Left renal cortex interstitium (tissue), 4 donors: Measurements from ENCODE around the gene TUSC2. TPM values are rescaled to one million over a fixed set of nuclear protein-coding genes. Genes with fewer than 3 reads are reported as not detected.
A peak's percentile ranks its signal among the peaks of the same experiment; 100 is the strongest.
"Not testable (repeated sequence)": the region's sequence is repeated elsewhere in the genome, so short reads cannot be mapped to it uniquely, and the experiment has no call there.

Experiments
- DNase-seq, 4 donors: peaks; one replicate each; pipeline ENCODE4 v3.0.0-alpha.2; 2013; ENCODE audit warnings: low read depth in 4 of 4, low spot score in 2 of 4, missing footprints in 1 of 4
- polyA plus RNA-seq, 4 donors: library from polyadenylated mRNA; unstranded; fragments of 120-200 nt; gene quantifications; one replicate each; pipeline ENCODE4 v1.2.1, GENCODE V29; 2013; ENCODE audit not compliant: insufficient read length in 4 of 4

The TUSC2 gene
- polyA plus RNA-seq, 4 donors = 23.8 to 32.6 (median 25.6) TPM

GRCh38 chr3:50297384-50297775 lies 30.6 kb downstream of the TUSC2 start:
- DNase-seq = no peak

- DNase-seq = no peak
These were observed 31.2 kb downstream of the TUSC2 start for GRCh38 chr3:50296721-50297383.

- DNase-seq = no peak
These were observed 32.2 kb downstream of the TUSC2 start for GRCh38 chr3:50295553-50296431.

- no peak for DNase-seq
These were observed 33.3 kb downstream of the TUSC2 start for GRCh38 chr3:50294492-50295403.

GRCh38 chr3:50294089-50294488 lies 33.9 kb downstream of the TUSC2 start:
- DNase-seq = no peak

GRCh38 chr3:50293079-50293801 lies 34.8 kb downstream of the TUSC2 start:
- no peak for DNase-seq

- DNase-seq = peak; percentile 83 to 95 (median 91)
These were observed 35.6 kb downstream of the TUSC2 start, which contains the start of gene IFRD2 for GRCh38 chr3:50292159-50293078. Gene IFRD2, minus strand, starts transcription at chr3:50292429. Its CDS starts 155 bp downstream, at chr3:50292274.

- no peak for DNase-seq
These were observed 37.8 kb downstream of the TUSC2 start for GRCh38 chr3:50290161-50290641.

- DNase-seq = no peak
These were observed 38.9 kb downstream of the TUSC2 start for GRCh38 chr3:50289130-50289529.

GRCh38 chr3:50288387-50289007 lies 39.5 kb downstream of the TUSC2 start:
- no peak for DNase-seq

GRCh38 chr3:50287262-50287661 lies 40.8 kb downstream of the TUSC2 start:
- no peak for DNase-seq

GRCh38 chr3:50286322-50287227 lies 41.4 kb downstream of the TUSC2 start:
- no peak for DNase-seq

- not testable (repeated sequence) for DNase-seq
These were observed 43.9 kb downstream of the TUSC2 start for GRCh38 chr3:50284121-50284520.

- DNase-seq = no peak
These were observed 48.6 kb downstream of the TUSC2 start for GRCh38 chr3:50279255-50280016.

- no peak for DNase-seq
These were observed 49.2 kb downstream of the TUSC2 start, which contains the start of gene LSMEM2 for GRCh38 chr3:50278880-50279224. Gene LSMEM2, plus strand, starts transcription at chr3:50279087. Its CDS starts 27 bp downstream, at chr3:50279114.

- no peak for DNase-seq
These were observed 49.7 kb downstream of the TUSC2 start for GRCh38 chr3:50278123-50278879.
